HepG2 (cell line): ENCODE data around the gene MARVELD3. TPM values are rescaled to one million over a fixed set of nuclear protein-coding genes. Genes with fewer than 3 reads are reported as not detected.

Experiments used
- CC2D1A ChIP-seq: sonication (generic); formaldehyde crosslinking; IDR thresholded peaks from 2 replicates; pipeline ENCODE4 v1.8.1; 2023; ENCODE audit warnings: mild to moderate bottlenecking, missing genetic modification reagents
- FLYWCH1 ChIP-seq: sonication (generic); formaldehyde crosslinking; IDR thresholded peaks from 2 replicates; pipeline ENCODE4 v1.8.1; 2023; ENCODE audit warnings: mild to moderate bottlenecking, missing genetic modification reagents
- FOSL2 ChIP-seq: sonication (generic); formaldehyde crosslinking; IDR thresholded peaks from 2 replicates; pipeline ENCODE4 v1.4.0; 2020; ENCODE audit warnings: missing genetic modification reagents
- HOXA9 ChIP-seq: sonication (generic); formaldehyde crosslinking; IDR thresholded peaks from 2 replicates; pipeline ENCODE4 v1.8.1; 2022; ENCODE audit warnings: missing genetic modification reagents, mild to moderate bottlenecking, moderate library complexity, borderline replicate concordance
- NCOA2 ChIP-seq: sonication (generic); formaldehyde crosslinking; IDR thresholded peaks from 2 replicates; pipeline ENCODE4 v1.8.0; 2022; ENCODE audit warnings: inconsistent platforms
- PRPF4 ChIP-seq: fragments of 200-400 bp; formaldehyde crosslinking; IDR thresholded peaks from 2 replicates; pipeline ENCODE4 v1.6.1; 2016; ENCODE audit warnings: low read length, low read depth; ENCODE audit not compliant: poor library complexity, severe bottlenecking
- RFX5 ChIP-seq: IDR thresholded peaks from 2 replicates; pipeline ENCODE4 v1.6.1; 2011; ENCODE audit warnings: low read depth, low read length, improper control_type of control experiment
- SATB2 ChIP-seq: sonication (generic); formaldehyde crosslinking; IDR thresholded peaks from 2 replicates; pipeline ENCODE4 v1.5.0; 2020; ENCODE audit warnings: missing genetic modification reagents
- SP4 ChIP-seq: sonication (generic); formaldehyde crosslinking; IDR thresholded peaks from 2 replicates; pipeline ENCODE4 v1.8.1; 2023; ENCODE audit warnings: mild to moderate bottlenecking, missing genetic modification reagents
- TARDBP ChIP-seq: sonication (generic); formaldehyde crosslinking; IDR thresholded peaks from 2 replicates; pipeline ENCODE4 v1.8.0; 2022; ENCODE audit warnings: mild to moderate bottlenecking, missing genetic modification reagents
- TCF12 ChIP-seq, 2 experiments: fragments of 450-650 bp in 1 of 2; sonication (generic) in 1 of 2; formaldehyde crosslinking in 1 of 2; IDR thresholded peaks; 2 replicates each; pipeline versions ENCODE4 v1.6.1 to v1.8.0; 2017 to 2022; ENCODE audit warnings: antibody characterized with exemption in 1 of 2, mild to moderate bottlenecking in 1 of 2, missing genetic modification reagents in 1 of 2, moderate library complexity in 1 of 2
- ZKSCAN1 ChIP-seq: fragments of 150-350 bp; IDR thresholded peaks from 2 replicates; pipeline ENCODE4 v1.6.1; 2014; ENCODE audit warnings: low read length
- ZKSCAN8 ChIP-seq: IDR thresholded peaks from 2 replicates; pipeline ENCODE4 v1.6.1; 2016; ENCODE audit warnings: borderline replicate concordance, missing genetic modification reagents, missing compliant biosample characterization
- ZNF101 ChIP-seq: sonication (generic); formaldehyde crosslinking; IDR thresholded peaks from 2 replicates; pipeline ENCODE4 v1.4.0; 2020; ENCODE audit warnings: mild to moderate bottlenecking, low read depth, missing genetic modification reagents, borderline replicate concordance
- ZNF224 ChIP-seq: sonication (generic); formaldehyde crosslinking; IDR thresholded peaks from 2 replicates; pipeline ENCODE4 v1.5.0; 2020; ENCODE audit warnings: mild to moderate bottlenecking, missing genetic modification reagents
- ZNF260 ChIP-seq: sonication (generic); formaldehyde crosslinking; IDR thresholded peaks from 2 replicates; pipeline ENCODE4 v1.4.0; 2020; ENCODE audit warnings: missing genetic modification reagents, low read depth, mild to moderate bottlenecking, borderline replicate concordance
- ZNF572 ChIP-seq: sonication (generic); formaldehyde crosslinking; IDR thresholded peaks from 2 replicates; pipeline ENCODE4 v1.5.1; 2020; ENCODE audit warnings: mild to moderate bottlenecking, missing genetic modification reagents
- ZNF652 ChIP-seq: IDR thresholded peaks from 2 replicates; pipeline ENCODE4 v1.6.1; 2016; ENCODE audit warnings: low read depth, borderline replicate concordance
- ZSCAN31 ChIP-seq: sonication (generic); formaldehyde crosslinking; IDR thresholded peaks from 2 replicates; pipeline ENCODE4 v1.5.0; 2020; ENCODE audit warnings: low read depth, mild to moderate bottlenecking, missing genetic modification reagents
- polyA plus RNA-seq, 8 experiments: library from polyadenylated mRNA; depleted of rRNA in 3 of 8; stranded (reverse) in 7 of 8; unstranded in 1 of 8; fragments of >200 nt; fragmentation: Illumina TruSeq in 4 of 8; extraction: Trizol in 4 of 8; gene quantifications; 2 replicates each; pipeline versions ENCODE4 v1.2.1 to v1.2.3, GENCODE V29; 2011 to 2016; ENCODE audit warnings: low read depth in 4 of 8, missing spikeins in 1 of 8, mixed read lengths in 1 of 8; ENCODE audit not compliant: insufficient read depth in 1 of 8
- total RNA-seq, 5 experiments: library from RNA; depleted of rRNA; stranded (reverse); fragments of >200 nt; fragmentation: Illumina TruSeq; extraction: Trizol; gene quantifications; 2 replicates each; pipeline ENCODE4 v1.2.3, GENCODE V29; 2016; ENCODE audit warnings: low read depth in 1 of 5
- TF ChIP-seq, protein P1 (sequence below): sonication (generic); formaldehyde crosslinking; IDR thresholded peaks from 2 replicates; pipeline ENCODE4 v1.8.0; 2022; ENCODE audit warnings: mild to moderate bottlenecking, missing genetic modification reagents; ENCODE audit not compliant: insufficient replicate concordance
- TF ChIP-seq, protein P2 (sequence below): sonication (generic); formaldehyde crosslinking; IDR thresholded peaks from 2 replicates; pipeline ENCODE4 v1.4.0; 2020; ENCODE audit warnings: missing genetic modification reagents, mild to moderate bottlenecking, borderline replicate concordance
- TF ChIP-seq, protein P3 (sequence below): fragments of 450-650 bp; IDR thresholded peaks from 2 replicates; pipeline ENCODE4 v1.6.1; 2017
- TF ChIP-seq, protein P4 (sequence below): sonication (generic); formaldehyde crosslinking; IDR thresholded peaks from 2 replicates; pipeline ENCODE4 v1.8.0; 2022; ENCODE audit warnings: missing genetic modification reagents, mild to moderate bottlenecking, borderline replicate concordance
- TF ChIP-seq, protein P5 (sequence below): sonication (generic); formaldehyde crosslinking; IDR thresholded peaks from 2 replicates; pipeline ENCODE4 v1.8.1; 2023; ENCODE audit warnings: missing genetic modification reagents, mild to moderate bottlenecking, borderline replicate concordance

The MARVELD3 gene
- total and polyA plus RNA-seq, 2 of the 13 experiments (the other 11 are each of a cell fraction or from before 2014, with no cell fraction given): 4.8 to 5.6 TPM

DNA sequence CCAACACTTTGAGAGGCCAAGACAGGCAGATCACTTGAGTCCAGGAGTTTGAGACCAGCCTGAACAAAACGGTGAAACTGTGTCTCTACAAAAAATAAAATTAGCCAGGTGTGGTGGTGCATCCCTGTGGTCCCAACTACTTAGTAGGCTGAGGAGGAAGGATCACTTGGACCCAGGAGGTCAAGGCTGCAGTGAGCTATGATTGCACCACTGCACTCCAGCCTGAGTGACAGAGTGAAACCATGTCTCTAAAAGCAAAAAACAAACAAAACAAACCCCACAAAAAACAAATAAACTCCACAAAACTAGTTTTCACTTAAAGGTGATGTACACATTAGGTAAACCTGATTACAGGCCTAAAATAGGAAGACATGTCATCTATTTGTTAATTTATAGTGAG is 40.3 kb downstream of the MARVELD3 start (continued):
- TF ChIP-seq, protein P1, sequence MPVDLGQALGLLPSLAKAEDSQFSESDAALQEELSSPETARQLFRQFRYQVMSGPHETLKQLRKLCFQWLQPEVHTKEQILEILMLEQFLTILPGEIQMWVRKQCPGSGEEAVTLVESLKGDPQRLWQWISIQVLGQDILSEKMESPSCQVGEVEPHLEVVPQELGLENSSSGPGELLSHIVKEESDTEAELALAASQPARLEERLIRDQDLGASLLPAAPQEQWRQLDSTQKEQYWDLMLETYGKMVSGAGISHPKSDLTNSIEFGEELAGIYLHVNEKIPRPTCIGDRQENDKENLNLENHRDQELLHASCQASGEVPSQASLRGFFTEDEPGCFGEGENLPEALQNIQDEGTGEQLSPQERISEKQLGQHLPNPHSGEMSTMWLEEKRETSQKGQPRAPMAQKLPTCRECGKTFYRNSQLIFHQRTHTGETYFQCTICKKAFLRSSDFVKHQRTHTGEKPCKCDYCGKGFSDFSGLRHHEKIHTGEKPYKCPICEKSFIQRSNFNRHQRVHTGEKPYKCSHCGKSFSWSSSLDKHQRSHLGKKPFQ (CRISPR knock-in tag): no peak
- TF ChIP-seq SP4 (CRISPR knock-in tag) (no peak), ZKSCAN1 (no peak), SATB2 (CRISPR knock-in tag) (no peak), FOSL2 (CRISPR knock-in tag) (peak; percentile 50; the same call in 1 of the 2 replicates), RFX5 (no peak), TARDBP (no peak), CC2D1A (CRISPR knock-in tag) (no peak), ZNF260 (CRISPR knock-in tag) (no peak), NCOA2 (CRISPR knock-in tag) (peak; percentile 28; the same call in 1 of the 2 replicates), ZNF224 (CRISPR knock-in tag) (no peak), ZKSCAN8 (CRISPR knock-in tag) (no peak), FLYWCH1 (no peak), ZNF101 (CRISPR knock-in tag) (no peak), ZNF572 (CRISPR knock-in tag) (no peak), ZSCAN31 (CRISPR knock-in tag) (no peak), TCF12 (IDR thresholded peaks at IDR 0.05) (no peak), TCF12 (CRISPR knock-in tag; IDR thresholded peaks at IDR 0.05) (no peak), ZNF652 (CRISPR knock-in tag) (no peak), HOXA9 (CRISPR knock-in tag) (no peak), PRPF4 (no peak)
- TF ChIP-seq, protein P2, sequence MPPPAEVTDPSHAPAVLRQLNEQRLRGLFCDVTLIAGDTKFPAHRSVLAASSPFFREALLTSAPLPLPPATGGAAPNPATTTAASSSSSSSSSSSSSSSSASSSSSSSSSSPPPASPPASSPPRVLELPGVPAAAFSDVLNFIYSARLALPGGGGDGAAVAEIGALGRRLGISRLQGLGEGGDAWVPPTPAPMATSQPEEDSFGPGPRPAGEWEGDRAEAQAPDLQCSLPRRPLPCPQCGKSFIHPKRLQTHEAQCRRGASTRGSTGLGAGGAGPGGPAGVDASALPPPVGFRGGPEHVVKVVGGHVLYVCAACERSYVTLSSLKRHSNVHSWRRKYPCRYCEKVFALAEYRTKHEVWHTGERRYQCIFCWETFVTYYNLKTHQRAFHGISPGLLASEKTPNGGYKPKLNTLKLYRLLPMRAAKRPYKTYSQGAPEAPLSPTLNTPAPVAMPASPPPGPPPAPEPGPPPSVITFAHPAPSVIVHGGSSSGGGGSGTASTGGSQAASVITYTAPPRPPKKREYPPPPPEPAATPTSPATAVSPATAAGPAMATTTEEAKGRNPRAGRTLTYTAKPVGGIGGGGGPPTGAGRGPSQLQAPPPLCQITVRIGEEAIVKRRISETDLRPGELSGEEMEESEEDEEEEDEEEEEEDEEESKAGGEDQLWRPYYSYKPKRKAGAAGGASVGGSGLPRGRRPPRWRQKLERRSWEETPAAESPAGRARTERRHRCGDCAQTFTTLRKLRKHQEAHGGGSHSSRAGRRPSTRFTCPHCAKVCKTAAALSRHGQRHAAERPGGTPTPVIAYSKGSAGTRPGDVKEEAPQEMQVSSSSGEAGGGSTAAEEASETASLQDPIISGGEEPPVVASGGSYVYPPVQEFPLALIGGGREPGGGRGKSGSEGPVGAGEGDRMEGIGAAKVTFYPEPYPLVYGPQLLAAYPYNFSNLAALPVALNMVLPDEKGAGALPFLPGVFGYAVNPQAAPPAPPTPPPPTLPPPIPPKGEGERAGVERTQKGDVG (CRISPR knock-in tag): no peak
- TF ChIP-seq, protein P3, sequence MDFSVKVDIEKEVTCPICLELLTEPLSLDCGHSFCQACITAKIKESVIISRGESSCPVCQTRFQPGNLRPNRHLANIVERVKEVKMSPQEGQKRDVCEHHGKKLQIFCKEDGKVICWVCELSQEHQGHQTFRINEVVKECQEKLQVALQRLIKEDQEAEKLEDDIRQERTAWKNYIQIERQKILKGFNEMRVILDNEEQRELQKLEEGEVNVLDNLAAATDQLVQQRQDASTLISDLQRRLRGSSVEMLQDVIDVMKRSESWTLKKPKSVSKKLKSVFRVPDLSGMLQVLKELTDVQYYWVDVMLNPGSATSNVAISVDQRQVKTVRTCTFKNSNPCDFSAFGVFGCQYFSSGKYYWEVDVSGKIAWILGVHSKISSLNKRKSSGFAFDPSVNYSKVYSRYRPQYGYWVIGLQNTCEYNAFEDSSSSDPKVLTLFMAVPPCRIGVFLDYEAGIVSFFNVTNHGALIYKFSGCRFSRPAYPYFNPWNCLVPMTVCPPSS: no peak
- TF ChIP-seq, protein P4, sequence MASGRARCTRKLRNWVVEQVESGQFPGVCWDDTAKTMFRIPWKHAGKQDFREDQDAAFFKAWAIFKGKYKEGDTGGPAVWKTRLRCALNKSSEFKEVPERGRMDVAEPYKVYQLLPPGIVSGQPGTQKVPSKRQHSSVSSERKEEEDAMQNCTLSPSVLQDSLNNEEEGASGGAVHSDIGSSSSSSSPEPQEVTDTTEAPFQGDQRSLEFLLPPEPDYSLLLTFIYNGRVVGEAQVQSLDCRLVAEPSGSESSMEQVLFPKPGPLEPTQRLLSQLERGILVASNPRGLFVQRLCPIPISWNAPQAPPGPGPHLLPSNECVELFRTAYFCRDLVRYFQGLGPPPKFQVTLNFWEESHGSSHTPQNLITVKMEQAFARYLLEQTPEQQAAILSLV: no peak
- TF ChIP-seq, protein P5, sequence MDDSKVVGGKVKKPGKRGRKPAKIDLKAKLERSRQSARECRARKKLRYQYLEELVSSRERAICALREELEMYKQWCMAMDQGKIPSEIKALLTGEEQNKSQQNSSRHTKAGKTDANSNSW (CRISPR knock-in tag): no peak
